ENCODE results near the gene LEKR1. TPM values are rescaled to one million over a fixed set of nuclear protein-coding genes. Genes with fewer than 3 reads are reported as not detected.

The LEKR1 gene
- total and polyA plus RNA-seq, 2 of the 13 experiments (the other 11 are each of a cell fraction or from before 2014, with no cell fraction given) = 0.49 to 1.5 TPM

GRCh38 chr3:156859578-156859977, 33.4 kb downstream of the LEKR1 start:
- no peaks in the 10 kb centered on the region for H3K79me2 ChIP-seq (ENCODE audit: insufficient read depth, low read length)
- H3K27me3 ChIP-seq (ENCODE audit: control insufficient read depth in 1 of 2, insufficient read depth in 2 of 2, low read length in 2 of 2) = no peaks in the 10 kb centered on the region
- WGBS (ENCODE audit: low lambda C conversion rate) = 17% methylated on average over 4 of the region's 4 CpGs
- CTCF ChIA-PET (ENCODE audit: low intra/inter-chr PET ratio, low total read pairs) = no interaction called here
- ATAC-seq (no peak), FAIRE-seq (no peak), DNase-seq (ENCODE audit: low spot score) (no peak)
- no peak overlapping the region for H3K27ac ChIP-seq (ENCODE audit: extremely low read length, insufficient read depth, low read length)
- H2AFZ ChIP-seq (ENCODE audit: low read length) = no peak overlapping the region
- H4K20me1 ChIP-seq (ENCODE audit: insufficient read depth, low read length) = no peaks in the 10 kb centered on the region
- no peaks in the 10 kb centered on the region for H3K36me3 ChIP-seq (replicated peaks in 1 of 2; ENCODE audit: control insufficient read depth in 1 of 2, insufficient read depth in 2 of 2, low read length in 2 of 2)
- no peak for TF ChIP-seq ARID2 (CRISPR knock-in tag; IDR thresholded peaks at IDR 0.05; ENCODE audit: borderline replicate concordance)
- TF ChIP-seq, protein P1, sequence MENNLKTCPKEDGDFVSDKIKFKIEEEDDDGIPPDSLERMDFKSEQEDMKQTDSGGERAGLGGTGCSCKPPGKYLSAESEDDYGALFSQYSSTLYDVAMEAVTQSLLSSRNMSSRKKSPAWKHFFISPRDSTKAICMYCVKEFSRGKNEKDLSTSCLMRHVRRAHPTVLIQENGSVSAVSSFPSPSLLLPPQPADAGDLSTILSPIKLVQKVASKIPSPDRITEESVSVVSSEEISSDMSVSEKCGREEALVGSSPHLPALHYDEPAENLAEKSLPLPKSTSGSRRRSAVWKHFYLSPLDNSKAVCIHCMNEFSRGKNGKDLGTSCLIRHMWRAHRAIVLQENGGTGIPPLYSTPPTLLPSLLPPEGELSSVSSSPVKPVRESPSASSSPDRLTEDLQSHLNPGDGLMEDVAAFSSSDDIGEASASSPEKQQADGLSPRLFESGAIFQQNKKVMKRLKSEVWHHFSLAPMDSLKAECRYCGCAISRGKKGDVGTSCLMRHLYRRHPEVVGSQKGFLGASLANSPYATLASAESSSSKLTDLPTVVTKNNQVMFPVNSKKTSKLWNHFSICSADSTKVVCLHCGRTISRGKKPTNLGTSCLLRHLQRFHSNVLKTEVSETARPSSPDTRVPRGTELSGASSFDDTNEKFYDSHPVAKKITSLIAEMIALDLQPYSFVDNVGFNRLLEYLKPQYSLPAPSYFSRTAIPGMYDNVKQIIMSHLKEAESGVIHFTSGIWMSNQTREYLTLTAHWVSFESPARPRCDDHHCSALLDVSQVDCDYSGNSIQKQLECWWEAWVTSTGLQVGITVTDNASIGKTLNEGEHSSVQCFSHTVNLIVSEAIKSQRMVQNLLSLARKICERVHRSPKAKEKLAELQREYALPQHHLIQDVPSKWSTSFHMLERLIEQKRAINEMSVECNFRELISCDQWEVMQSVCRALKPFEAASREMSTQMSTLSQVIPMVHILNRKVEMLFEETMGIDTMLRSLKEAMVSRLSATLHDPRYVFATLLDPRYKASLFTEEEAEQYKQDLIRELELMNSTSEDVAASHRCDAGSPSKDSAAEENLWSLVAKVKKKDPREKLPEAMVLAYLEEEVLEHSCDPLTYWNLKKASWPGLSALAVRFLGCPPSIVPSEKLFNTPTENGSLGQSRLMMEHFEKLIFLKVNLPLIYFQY (CRISPR knock-in tag; IDR thresholded peaks at IDR 0.05; ENCODE audit: borderline replicate concordance) = no peak
- no peak for TF ChIP-seq HMGA1 (CRISPR knock-in tag; conservative IDR thresholded peaks at IDR 0.05)
- no peak for TF ChIP-seq ZNF550 (CRISPR knock-in tag; IDR thresholded peaks at IDR 0.05; ENCODE audit: borderline replicate concordance)
- TF ChIP-seq PTBP1 (IDR thresholded peaks at IDR 0.05; ENCODE audit: low read depth, low read length, poor library complexity, severe bottlenecking) = no peak
- no peak for TF ChIP-seq HCFC1 (IDR thresholded peaks at IDR 0.05; ENCODE audit: low read depth, low read length)
- TF ChIP-seq ZNF703 (CRISPR knock-in tag; IDR thresholded peaks at IDR 0.05; ENCODE audit: borderline replicate concordance) = no peak
- no peak for TF ChIP-seq ZNF724P (CRISPR knock-in tag; IDR thresholded peaks at IDR 0.05; ENCODE audit: borderline replicate concordance)
- TF ChIP-seq HES4 (CRISPR knock-in tag; IDR thresholded peaks at IDR 0.05; ENCODE audit: borderline replicate concordance) = no peak
- POLR2A ChIA-PET = no interaction called here
- in situ Hi-C loops (cut with HindIII; ENCODE audit: extremely low pct_ligation_motif_present, low pct_unique_long_range_greater_than_20kb) (no loop called here), intact Hi-C loops (cut with micrococcal nuclease; ENCODE audit: unreplicated experiment) (no loop called here)
- H3K4me1 ChIP-seq (ENCODE audit: insufficient read depth, low read length) = no peaks in the 10 kb centered on the region
- H3K4me2 ChIP-seq (ENCODE audit: low read depth, low read length) = no peak overlapping the region
- no peaks in the 10 kb centered on the region for H3K9me3 ChIP-seq (ENCODE audit: low read length)
- BruUV-seq (replicated peaks) = no TSS peak
- H3K9ac ChIP-seq (ENCODE audit: insufficient read depth, low read depth, low read length) = no peak overlapping the region
- no peak overlapping the region for H3K4me3 ChIP-seq (replicated peaks in 1 of 3; ENCODE audit: insufficient read depth in 1 of 3, low read depth in 2 of 3, low read length in 3 of 3)
